LNCaP clone FGC (cell line): ENCODE measurements around the gene PGM3.

Experiments used
- DNase-seq: peaks from one replicate; pipeline ENCODE4 v3.0.0-alpha.2; 2011; ENCODE audit warnings: low read depth
- H3K4me3 ChIP-seq: 2 replicates; pipeline ENCODE4 v1.5.1; 2011; ENCODE audit warnings: mild to moderate bottlenecking, low read depth, low read length, control low read depth
- TF ChIP-seq, protein P1 (sequence below): IDR thresholded peaks from 2 replicates; pipeline ENCODE4 v1.5.1; 2012; ENCODE audit warnings: mild to moderate bottlenecking; ENCODE audit not compliant: control insufficient read depth, insufficient read depth; ENCODE audit errors: extremely low read depth

Gene PGM3

DNA sequence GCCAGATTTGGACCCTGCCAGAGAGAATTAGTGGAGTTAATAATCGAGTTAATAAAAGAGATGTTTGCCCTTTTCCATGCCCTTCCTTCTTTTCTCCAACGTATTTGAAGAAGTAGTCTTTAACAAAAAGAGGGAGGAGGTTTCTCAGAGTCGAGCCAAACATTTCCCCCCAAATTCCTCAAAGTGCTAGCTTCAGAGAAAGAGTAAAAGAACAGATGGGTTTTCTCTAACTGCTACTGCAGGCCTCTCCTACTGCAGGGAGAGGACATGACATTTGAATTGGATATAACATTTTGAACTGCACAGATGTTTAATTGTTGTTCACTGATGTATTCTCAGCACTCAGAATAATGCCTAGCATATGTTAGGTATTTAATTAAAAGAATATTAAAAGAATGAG lies 25.6 kb upstream of the PGM3 start:
- TF ChIP-seq, protein P1, sequence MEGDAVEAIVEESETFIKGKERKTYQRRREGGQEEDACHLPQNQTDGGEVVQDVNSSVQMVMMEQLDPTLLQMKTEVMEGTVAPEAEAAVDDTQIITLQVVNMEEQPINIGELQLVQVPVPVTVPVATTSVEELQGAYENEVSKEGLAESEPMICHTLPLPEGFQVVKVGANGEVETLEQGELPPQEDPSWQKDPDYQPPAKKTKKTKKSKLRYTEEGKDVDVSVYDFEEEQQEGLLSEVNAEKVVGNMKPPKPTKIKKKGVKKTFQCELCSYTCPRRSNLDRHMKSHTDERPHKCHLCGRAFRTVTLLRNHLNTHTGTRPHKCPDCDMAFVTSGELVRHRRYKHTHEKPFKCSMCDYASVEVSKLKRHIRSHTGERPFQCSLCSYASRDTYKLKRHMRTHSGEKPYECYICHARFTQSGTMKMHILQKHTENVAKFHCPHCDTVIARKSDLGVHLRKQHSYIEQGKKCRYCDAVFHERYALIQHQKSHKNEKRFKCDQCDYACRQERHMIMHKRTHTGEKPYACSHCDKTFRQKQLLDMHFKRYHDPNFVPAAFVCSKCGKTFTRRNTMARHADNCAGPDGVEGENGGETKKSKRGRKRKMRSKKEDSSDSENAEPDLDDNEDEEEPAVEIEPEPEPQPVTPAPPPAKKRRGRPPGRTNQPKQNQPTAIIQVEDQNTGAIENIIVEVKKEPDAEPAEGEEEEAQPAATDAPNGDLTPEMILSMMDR: no peak
- DNase-seq: no peak
- H3K4me3 ChIP-seq: no peak overlapping the region

DNA sequence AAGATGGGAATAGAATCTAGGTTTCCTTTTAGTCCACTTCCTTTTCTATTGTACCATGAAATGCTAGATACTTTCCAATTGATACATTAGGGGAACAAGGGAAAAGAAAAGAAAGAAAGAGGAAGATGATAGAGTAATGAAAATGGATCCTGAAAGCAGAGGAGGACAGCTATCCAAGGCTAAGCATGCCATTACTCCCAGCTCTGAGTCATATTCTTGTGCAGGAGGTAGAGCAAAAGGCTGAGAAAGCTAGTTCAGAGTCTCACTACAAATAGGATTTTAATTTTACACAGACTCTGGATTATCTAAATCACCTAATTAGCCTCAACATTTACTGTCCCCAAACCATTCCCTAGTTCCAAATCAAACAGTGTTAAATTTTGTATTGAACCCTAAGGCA lies 23.7 kb upstream of the PGM3 start:
- no peak for DNase-seq
- TF ChIP-seq, protein P1: no peak
- H3K4me3 ChIP-seq: no peak overlapping the region

DNA sequence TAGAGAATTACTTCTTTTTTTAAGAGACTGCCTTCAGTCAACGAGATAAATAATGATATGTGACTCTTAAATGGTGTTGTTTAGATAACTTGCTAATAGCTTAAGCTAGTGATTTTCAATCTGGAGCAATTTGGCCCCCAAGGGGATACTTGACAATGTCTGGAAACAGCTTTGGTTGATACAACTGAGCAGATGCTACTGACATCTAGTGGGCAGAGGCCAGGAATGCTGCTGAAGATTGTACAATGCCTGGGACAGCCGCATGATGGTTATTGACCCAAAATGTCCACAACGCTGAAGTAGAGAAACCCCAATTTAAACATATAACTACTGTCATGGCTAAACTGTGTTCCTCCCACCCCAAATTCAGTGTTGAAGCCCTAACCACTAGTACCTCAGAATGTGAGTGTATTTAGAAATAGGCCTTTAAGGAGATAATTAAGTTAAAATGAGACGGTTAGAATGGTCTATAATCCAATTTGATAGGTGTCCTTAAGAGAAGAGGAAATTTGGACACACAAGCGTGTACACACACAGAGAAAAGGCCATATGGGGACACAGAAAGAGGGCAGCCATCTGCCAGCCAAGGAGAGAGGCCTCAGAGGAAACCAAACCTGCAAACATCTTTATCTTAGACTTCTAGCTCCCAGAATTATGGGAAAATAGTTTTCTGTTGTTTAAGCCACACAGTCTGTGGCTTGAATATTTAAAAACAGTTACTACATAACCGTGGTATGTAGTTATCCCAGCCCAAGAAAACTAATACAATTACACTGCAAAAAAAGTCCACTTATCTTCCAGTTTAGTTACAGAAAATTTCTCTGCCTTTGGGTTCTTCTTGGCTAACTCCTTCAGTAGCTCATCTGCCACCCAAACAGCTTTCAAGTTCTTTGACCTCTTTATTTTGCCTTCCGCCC lies 22.3 kb upstream of the PGM3 start:
- no peak for DNase-seq
- TF ChIP-seq, protein P1: peak; percentile 88
- no peak overlapping the region for H3K4me3 ChIP-seq

- TF ChIP-seq, protein P1: no peak
- DNase-seq: no peak
- H3K4me3 ChIP-seq: no peak overlapping the region
Observed at GRCh38 chr6:83202031-83202430, 9.0 kb upstream of the PGM3 start.

DNA sequence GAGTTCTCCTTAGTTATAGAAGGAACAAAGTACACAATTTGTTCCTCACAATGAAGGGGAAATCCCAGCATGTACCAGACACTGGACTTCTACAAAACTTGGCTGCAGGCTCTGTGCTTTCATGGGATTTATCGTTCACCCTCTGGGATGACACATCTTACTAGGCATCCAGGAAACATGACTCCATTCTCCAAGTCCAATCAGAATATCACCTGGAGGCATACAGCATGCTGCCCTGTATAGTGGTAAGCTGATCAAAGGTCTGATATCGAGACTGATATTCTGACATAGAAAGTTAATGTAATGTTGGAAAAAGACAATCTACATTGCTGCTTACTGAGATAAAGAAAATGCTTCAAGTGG lies 6.8 kb upstream of the PGM3 start:
- TF ChIP-seq, protein P1: no peak
- no peak for DNase-seq
- no peak overlapping the region for H3K4me3 ChIP-seq

GRCh38 chr6:83199173-83199862 lies 6.3 kb upstream of the PGM3 start:
- DNase-seq: no peak
- no peak overlapping the region for H3K4me3 ChIP-seq

More at GRCh38 chr6:83199173-83199862, 6.3 kb upstream of the PGM3 start:
- TF ChIP-seq, protein P1: no peak
